ENCODE data around the gene HERC2. TPM values are rescaled to one million over a fixed set of nuclear protein-coding genes. Genes with fewer than 3 reads are reported as not detected.

Gene HERC2
- total RNA-seq, 4 donors from 2014 or later = 54.6 to 112 (median 100) TPM

DNA sequence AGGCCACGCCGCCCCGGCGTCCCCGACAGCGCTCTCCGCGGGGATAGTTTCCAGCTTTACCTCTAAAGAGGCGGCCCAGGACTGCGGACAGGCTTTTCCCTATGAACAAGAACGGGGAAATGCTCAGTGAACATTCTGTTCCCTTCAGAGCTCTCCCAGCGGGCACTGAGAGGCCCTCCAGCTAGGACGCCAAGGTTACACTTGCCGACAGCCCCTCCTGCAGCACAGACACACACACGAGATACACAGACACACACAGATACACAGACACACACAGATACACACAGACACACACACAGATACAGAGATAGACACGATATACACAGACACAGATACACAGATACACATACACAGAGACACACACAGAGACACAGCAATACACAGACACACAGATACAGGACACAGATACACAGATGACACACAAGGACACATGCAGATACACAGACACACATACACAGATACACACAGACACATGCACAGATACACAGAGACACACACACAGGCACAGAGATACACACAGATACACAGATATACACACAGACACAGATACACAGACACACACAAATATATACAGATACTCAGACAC is 222.3 kb downstream of the HERC2 start:
- TF ChIP-seq POLR2A (IDR thresholded peaks at IDR 0.05) = no peak
- TF ChIP-seq, protein P1, sequence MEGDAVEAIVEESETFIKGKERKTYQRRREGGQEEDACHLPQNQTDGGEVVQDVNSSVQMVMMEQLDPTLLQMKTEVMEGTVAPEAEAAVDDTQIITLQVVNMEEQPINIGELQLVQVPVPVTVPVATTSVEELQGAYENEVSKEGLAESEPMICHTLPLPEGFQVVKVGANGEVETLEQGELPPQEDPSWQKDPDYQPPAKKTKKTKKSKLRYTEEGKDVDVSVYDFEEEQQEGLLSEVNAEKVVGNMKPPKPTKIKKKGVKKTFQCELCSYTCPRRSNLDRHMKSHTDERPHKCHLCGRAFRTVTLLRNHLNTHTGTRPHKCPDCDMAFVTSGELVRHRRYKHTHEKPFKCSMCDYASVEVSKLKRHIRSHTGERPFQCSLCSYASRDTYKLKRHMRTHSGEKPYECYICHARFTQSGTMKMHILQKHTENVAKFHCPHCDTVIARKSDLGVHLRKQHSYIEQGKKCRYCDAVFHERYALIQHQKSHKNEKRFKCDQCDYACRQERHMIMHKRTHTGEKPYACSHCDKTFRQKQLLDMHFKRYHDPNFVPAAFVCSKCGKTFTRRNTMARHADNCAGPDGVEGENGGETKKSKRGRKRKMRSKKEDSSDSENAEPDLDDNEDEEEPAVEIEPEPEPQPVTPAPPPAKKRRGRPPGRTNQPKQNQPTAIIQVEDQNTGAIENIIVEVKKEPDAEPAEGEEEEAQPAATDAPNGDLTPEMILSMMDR (IDR thresholded peaks at IDR 0.05) = no peak
- H3K4me3 ChIP-seq = peak overlapping the region in 3 of 4 donors; percentile 22 to 35 (median 34)
- H3K27ac ChIP-seq = no peak overlapping the region

DNA sequence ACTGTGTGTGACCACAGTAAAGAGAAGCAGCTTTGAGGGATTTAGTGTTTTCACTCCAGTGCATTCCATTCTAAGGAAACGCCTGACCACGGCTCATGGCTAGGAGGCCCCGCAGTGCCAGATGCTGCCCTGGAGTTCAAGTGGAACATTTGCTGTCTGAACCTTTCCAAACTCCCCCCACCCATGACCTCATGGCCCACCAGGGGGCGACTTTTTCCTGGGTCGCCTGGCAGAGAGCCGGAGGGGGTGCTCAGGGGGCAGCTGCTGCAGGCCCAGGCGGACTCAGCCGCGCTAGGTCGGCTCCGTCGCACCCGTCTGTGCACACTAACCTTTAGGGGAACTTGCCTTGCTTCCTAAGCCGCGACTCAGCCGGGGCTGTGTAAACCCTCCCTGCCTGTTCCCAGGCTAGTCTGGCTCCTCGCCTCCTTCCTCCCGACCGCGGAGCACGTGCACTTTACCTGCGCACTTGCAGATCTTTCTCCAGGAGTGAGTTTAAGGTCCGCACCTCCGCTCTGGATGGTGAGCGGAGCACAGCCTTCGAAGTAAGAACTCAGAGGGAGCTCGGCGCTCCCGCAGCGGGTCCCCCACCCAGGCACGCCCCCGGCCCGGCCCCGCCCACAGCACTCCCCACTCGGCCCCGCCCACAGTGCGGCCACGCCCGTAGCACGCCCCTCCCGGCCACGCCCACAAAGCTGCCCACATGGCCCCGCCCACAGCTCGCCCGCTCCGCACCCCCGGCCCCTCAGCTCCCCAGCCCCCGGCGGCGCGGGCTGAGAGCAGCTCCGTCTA is 223.0 kb downstream of the HERC2 start, which contains the start of gene OCA2:
OCA2 (minus strand) TSS at position 550 of the 789 bp plus-strand sequence. CDS start 17,441 bp downstream, outside the sequence.
- peaks cover 0 to 30% of the 10 kb centered on the region in 2 donors for H3K27me3 ChIP-seq
- no peak for TF ChIP-seq POLR2A (IDR thresholded peaks at IDR 0.05)
- TF ChIP-seq, protein P1 (IDR thresholded peaks at IDR 0.05) = peak in 1 of 6 experiments; percentile 13
- no peaks in the 10 kb centered on the region for H3K36me3 ChIP-seq
- DNase-seq = peak; percentile 25 to 70 (median 61)
- peak within 1 kb of the TSS in 3 of 4 donors; percentile 22 to 35 (median 34) for H3K4me3 ChIP-seq
- H3K9me3 ChIP-seq = peaks cover 0 to 4% (median 0%) of the 10 kb centered on the region in 4 donors
- peaks cover 0 to 44% (median 20%) of the 10 kb centered on the region in 4 donors for H3K4me1 ChIP-seq
- no peak within 1 kb of the TSS for H3K27ac ChIP-seq

More for the DNA sequence above, 222.3 kb downstream of the HERC2 start:
- Histone ChIP-seq H3K27me3 (peaks cover 0 to 29% of the 10 kb centered on the region in 2 donors), H3K4me1 (peaks cover 0 to 37% (median 16%) of the 10 kb centered on the region in 4 donors), H3K36me3 (no peaks in the 10 kb centered on the region), H3K9me3 (peaks cover 0 to 4% (median 0%) of the 10 kb centered on the region in 4 donors)
- DNase-seq = no peak

DNA sequence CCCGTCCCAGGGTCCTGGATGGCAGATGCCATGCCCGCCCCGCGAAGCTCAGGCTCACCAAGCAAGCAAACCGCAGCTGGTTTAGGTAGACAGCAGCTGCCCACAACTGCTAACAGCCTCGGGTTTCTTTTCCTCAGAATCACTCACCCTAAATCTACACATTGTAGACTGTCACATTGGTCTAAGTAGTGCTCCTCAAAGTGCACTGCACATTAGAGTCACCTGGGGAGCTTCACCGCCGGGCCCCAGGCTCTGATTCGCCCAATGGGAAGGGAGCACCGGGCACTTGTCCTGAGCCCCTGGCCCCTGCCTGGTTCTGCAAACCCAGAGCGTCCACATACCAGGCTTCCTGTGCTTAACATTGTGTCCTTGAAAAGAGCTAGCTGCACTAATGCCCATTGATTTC is 223.6 kb downstream of the HERC2 start:
- peak in 1 of 3 donors; percentile 8 for DNase-seq
- Histone ChIP-seq H3K36me3 (no peaks in the 10 kb centered on the region), H3K4me3 (no peak overlapping the region), H3K27ac (no peak overlapping the region), H3K4me1 (peaks cover 0 to 44% (median 20%) of the 10 kb centered on the region in 4 donors), H3K27me3 (peaks cover 0 to 30% of the 10 kb centered on the region in 2 donors), H3K9me3 (peaks cover 0 to 4% (median 0%) of the 10 kb centered on the region in 4 donors)
- TF ChIP-seq POLR2A (IDR thresholded peaks at IDR 0.05) = no peak
- TF ChIP-seq, protein P1 (IDR thresholded peaks at IDR 0.05) = no peak

- H3K27me3 ChIP-seq = peaks cover 0 to 30% of the 10 kb centered on the region in 2 donors
- H3K27ac ChIP-seq = no peak overlapping the region
- peaks cover 0 to 4% (median 0%) of the 10 kb centered on the region in 4 donors for H3K9me3 ChIP-seq
- peaks cover 0 to 44% (median 20%) of the 10 kb centered on the region in 4 donors for H3K4me1 ChIP-seq
- TF ChIP-seq, protein P1 (IDR thresholded peaks at IDR 0.05) = no peak
- no peak for TF ChIP-seq POLR2A (IDR thresholded peaks at IDR 0.05)
- no peak overlapping the region for H3K4me3 ChIP-seq
- DNase-seq = peak in 1 of 3 donors; percentile 4
- no peaks in the 10 kb centered on the region for H3K36me3 ChIP-seq
Measured at GRCh38 chr15:28097656-28098359, 224.2 kb downstream of the HERC2 start.
